HG03565 (cell line): Measurements from ENCODE around the gene TCF3.
"Not testable (repeated sequence)": the region's sequence is repeated elsewhere in the genome, so short reads cannot be mapped to it uniquely, and the experiment has no call there.

Source experiments
- ATAC-seq: cut with Tn5 transposase; IDR thresholded peaks from one replicate; pipeline ENCODE4 v1.9.1; 2021; ENCODE audit warnings: mild to moderate bottlenecking, moderate library complexity; ENCODE audit not compliant: unreplicated experiment

The TCF3 gene

DNA sequence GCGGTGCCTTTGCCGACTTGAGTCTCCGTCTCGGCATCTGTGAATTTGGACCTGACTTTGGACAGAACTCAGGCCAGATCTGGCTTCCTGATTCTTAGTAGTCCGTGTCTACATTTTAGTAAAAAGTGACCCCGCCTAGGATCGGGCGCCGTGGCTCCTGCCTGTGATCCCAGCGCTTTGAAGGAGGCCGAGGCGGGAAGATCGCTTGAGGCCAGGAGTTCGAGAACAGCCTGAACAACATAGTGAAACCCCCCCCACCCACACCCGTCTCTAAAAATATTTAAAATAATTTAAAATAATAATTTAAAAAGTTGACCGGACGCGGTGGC, 849 bp upstream of the TCF3 start:
- ATAC-seq, result no peak

DNA sequence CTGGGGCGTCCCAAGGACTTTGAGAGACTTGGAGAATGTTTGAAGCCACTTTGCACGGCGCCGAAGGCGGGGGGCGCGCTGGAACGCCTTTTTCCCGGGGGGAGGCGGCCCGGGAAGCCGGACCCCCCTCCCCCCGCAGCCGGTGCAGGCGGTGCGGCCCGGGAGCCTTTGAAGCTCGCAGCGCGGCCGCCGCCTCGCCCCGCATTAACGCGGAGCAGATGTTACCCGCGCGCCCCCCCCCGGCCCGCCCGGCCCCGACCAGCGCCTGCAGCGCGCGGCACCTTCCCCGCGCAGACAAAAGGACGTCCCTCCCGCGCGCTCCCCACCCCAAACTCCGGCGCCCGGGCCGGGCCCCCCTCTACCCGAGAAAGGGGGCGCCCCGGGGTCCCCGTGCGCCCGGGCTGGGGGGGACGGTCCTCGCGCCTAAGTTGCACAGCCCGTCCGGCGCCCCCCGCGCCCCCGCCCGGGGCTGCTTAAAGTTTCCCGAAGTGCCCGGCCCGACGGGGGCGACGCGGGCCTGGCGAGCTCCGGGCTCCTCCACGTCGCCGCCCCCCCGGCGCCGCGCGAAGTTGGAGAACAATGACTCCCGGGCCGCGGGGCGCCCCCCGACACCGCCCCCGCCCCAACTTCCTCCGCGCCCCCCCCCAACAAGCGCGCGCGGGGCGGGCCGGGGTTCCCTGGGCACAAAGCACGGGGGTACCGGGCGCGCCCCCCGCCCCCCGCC, 685 bp downstream of the TCF3 start:
- no peak for ATAC-seq

DNA sequence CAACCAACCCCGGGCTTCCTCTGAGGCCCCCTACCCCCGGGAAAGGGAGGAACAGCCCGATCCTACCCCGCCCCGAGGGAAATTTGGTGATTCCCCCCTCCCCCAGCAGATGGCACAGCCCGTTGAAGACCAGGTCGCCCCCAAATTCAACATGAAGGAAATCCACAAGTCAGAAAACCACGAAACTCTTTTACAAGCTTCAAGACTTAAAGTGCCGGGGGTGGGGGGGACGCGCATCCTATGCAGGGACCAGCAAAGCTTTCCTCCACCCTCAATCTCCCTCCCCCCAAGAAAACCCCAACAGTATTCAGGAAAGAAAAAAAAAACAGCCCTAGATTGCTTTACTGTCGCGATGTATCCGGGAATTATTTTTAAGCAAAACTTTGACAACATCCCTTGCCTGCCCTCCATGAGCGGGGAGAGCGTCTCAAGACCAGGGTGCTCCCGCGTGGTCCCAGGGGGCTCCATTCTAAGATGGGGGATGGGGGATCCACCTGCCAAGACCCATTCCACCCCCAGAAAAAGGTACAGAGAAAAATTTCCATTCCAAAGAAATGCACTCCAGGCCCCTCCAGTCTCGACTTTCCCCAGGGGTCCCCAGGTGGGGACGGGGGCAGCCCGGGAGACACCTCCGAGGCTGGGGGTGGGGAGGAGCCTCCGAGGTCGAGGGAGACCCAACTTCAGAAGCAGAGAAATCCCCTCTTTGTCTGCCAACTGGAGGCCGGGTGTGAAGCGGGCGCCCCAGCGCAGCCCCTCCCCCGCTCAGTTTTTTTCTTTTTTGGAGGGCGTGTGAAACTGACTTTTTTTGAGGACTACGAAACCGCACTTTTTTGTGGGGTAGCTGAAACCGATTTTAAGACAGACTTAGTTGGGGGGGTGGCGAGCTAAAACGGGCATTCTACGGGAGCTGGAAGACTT, 1.5 kb downstream of the TCF3 start:
- ATAC-seq, result no peak

DNA sequence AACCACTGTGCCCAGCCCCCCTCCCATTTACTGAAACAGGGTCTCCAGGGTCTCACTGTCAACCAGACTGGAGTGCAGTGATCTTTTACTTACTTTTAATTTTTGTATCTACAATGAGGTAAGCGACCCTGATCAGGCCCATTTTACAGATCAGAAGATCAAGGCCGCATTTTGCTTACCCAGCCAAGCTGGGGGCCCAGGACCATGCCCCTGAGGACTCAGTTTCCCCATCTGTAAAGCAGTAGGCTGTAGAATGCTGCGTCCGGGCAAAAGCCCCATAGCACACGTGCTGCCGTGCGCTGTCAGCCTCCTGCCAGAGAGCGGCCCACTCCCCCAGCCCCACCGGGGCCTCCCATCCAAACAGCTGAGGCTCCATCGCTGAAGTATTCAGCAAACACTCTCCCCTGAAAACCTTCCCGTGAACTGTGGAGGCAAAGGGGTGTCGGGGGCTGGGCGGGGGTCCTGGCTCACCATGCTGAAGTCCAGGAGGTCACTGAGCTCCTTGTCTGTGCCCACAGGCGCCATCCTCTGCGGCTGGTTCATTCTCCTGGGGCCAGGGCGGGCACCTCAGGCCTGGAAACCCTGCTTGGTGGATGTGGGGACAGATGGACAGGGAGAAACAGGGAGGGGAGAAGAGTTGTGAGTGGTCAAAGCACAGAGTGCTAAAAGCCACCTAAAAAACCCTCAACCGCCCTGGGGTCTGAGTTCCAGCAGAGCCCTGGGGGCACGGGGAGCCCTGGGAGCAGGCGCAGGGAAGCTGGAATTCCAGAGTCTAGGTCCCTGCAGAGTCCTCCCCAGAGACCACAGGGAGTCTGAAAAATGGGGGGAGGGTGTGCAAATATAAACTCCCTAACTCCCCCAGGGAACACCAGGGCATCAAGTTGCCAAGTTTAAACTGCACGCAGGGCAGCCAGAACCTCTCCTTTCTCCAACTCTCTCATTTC, 2.4 kb downstream of the TCF3 start:
- no peak for ATAC-seq

DNA sequence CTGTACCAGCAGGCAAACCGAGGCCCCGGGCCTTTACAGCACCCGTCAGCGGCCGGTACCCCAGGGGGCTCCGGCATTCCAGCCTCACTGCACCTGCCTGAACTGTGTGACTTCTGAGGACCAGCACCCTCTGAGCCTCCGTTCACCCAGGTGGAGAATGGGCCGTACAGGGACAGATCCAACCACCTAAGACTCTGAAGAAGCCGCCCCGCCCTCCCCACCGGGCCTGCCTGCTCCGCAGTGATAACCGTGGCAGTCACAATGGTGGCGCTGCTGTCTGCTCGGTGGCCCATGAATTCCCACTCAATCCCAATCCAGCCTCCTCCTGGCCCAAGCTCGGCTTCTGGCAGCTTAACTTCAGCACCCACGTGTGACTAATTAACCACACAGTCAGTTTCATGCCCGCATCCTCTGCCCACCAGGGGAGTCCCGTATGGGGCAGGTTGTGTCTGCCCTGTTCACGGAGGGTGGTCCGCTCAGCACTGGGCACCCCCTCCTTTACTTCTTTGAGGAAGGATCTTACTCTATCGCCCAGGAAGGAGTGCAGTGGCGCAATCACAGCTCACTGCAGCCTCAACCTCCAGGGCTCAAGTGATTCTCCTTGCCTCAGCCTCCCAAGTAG, 3.4 kb downstream of the TCF3 start:
- ATAC-seq, result no peak

DNA sequence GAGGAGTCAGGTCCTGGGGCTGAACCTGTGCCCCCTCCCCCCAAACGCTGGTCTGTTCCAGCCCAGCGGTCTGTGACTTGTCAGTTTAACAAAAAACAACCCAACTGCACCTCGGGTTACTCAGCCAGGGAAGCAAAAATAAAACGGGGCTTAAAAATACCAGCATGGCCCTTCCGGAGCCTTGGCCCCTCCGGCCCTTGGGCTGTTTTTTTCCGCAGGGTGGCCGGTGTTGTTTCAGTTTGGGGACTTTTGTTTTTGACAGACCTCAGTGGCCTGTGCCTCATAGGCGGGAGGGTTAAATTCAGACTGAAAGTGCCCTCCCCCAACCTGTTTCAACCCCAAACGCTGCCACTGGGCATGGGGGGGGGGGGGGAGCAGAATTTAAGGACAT, 4.0 kb downstream of the TCF3 start:
- no peak for ATAC-seq

DNA sequence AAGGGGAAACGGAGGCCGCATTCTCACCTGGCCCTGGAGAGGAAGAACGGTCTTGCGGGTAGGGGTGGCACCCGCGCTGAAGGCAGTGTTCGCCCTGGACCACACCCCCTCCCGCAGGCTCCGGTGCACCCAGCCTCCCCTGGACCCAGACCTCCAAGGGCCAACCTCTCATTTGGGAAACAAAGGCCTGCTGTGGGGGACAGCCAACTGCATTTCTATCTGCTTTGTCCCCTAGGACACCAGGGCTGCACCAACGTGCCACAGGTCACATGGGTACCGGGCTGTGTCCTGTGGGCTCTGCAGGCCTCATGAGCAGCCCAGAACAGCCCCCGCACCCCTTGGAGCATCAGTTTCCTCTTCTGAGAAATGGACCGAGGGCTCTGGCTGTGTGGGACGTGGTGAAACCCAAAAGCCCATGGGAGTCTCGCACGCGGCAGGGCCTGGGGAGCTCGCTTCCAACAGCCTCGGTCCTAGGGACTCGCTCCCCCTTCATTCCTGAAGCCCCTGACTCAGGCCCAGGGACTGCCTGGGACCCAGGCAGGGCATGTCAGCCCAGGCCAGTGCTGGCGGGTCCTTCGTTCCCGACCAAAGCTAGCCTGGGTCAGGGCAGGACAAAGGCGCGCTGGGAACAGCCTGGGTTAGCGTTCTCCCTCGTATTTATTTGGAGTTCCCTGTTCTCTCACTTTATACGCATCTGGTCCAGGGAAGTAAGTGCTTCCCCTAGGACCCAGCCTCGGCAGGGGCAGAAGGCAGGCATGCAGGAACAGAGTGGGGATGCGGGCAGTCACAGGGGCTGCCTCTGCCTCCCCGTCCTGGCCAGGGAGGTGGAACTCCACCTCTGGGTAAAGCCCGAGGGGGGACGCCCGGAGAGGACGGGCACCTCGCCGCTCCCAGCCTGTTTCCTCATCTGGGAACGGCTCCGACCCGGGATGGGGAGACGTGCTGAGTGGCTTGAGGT, 4.6 kb downstream of the TCF3 start:
- no peak for ATAC-seq

DNA sequence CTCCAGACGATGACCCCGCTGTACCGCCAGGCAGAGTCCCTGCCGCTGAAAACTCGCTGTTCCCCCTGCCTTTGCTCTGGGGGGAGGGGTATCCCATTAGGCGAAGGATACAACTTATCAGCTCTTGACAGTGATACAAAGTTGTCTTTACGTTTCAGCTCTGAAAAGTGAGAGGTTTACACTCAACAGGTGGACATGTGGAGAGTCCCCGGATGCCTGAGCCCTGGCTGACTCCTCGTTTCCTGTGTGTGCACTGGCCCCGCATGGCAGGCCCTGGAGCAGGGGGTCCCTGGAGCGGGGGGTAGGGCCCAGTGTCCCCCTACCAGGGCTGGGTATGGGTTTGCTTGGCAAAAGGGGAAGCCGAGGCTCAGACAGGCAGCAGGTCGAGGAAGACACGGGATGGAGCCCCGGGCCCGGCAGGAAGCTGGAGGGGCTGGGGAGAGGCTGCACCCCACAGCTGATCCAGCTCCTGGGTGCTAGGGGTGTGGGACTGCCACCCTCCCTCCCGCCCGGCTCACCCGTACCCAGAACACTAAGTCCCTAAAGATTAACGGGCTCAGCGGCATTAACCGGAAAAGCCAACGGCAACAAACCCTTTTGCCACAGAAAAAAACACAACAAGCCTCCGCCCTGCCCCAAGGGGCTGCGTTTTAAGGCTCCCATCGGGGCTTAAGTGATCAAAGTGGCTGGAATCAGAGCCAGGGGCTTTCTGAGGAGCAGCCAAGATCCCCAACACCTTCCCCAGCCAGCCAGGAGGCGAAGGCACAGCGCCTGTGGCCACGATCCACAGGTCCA, 5.6 kb downstream of the TCF3 start:
- ATAC-seq, result no peak

DNA sequence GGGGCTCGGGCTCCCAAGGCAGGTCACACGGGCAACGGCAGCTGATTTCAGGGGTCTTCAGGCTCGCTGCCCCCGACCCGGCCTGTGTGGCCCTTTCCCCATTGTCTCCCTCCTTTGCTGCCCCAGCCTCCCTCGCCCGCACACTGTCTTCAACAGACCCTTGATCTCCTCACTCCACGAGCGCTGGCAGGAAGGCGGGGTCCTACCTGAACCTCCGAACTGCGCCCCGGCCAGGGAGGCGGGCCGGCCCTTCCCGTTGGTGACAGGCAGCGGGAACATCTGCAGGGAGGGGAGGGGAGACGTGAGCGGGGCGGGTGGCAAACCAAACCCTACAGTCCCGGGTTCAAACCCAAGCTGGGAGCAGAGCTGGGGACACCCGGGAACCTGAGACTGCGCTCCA, 6.3 kb downstream of the TCF3 start:
- ATAC-seq, result no peak

DNA sequence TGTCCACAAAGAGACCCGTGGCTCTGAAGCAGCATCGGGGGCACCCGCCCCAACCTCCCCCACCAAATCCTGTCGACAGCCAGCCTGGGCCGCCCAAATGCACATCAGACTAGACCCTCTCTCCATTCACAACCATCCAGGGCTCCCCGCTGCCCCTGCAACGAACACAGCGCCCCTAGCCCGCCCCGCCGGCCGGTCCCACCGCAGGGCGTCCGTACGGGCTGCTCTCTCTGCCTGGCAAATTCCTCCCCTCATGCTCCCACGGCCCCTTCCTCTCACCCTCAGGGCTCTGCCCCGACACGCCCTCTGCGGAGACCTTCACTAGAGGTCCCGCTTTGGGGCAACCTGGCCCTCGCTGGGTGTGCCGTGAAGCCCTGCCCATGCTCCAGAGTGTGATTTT, 7.1 kb downstream of the TCF3 start:
- no peak for ATAC-seq

DNA sequence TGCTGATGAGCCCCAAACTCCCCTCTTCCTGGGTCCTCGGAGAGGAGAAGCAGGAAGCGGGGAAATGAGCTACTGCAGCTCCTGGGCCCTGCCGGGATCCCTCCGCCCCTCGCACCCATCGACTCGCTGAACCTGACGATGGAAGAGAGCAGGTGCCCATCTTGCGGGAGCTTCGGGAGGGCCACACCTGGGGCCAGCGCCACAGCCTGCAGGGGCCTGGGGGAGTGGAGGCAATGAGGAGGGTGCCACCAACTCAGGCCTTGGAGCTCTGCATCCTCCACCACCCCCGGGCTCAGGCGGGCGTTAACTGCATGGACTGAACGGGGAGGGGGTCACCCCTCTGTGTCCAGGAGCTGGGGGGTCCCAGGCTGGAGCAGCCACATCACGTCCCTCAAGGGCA, 8.3 kb downstream of the TCF3 start:
- ATAC-seq, result no peak

DNA sequence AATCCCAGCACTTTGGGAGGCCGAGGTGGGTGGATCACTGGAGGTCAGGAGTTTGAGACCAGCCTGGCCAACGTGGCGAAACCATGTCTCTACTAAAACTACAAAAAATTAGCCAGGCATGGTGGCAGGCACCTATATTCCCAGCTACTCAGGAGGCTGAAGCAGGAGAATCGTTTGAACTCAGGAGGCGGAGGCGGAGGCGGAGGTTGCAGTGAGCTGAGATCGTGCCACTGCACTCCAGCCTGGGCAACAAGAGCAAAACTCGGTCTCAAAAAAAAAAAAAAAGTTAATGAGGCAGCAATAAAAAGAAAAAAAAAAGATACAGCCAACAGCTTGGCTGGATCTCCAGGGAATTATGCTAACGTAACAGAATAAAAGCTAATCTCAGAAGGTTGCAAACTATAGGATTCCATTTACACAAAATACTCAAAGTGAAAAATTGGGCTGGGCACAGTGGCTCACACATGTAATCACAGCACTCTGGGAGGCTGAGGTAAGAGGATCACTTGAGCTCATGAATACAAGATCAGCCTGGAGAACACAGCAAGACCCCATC, 11.4 kb downstream of the TCF3 start:
- not testable (repeated sequence) for ATAC-seq

DNA sequence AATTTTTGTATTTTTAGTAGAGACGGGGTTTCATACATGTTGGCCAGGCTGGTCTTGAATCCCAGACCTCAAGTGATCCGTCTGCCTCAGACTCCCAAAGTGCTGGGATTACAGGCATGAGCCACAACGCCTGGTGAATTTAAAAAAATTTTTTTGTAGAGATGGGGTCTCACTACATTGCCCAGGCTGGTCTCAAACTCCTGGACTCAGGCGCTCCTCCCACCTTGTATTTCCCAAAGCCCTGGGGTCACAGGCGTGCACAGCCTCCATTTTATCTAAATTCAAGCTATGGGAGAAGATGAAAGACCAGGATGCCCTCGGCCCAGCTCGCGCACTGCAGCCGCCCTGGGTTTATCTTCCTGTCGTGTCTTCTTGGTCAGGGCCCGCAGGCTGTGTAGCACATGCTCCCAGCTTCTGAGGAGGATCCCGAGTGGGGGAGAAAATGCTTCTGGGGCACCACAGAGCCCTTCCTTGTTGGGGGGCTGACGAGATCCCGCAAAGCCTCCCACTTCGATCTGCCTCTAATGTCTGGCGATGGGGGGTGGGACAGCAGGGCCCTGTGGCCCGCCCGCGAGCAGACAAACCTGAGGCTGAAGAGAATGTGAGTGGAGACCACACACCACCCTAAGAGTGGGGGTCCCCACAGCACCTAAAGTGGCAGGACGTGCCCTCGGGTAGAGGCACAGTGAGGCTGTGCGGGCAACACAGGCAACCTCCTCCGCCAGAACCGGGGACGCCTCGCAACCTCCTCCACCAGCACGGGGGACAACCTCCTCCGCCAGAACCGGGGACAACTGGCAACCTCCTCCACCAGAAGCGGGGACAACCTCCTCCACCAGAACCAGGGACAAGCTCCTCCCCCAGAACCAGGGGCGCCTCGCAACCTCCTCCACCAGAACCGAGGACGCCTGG, 15.8 kb downstream of the TCF3 start:
- no peak for ATAC-seq

DNA sequence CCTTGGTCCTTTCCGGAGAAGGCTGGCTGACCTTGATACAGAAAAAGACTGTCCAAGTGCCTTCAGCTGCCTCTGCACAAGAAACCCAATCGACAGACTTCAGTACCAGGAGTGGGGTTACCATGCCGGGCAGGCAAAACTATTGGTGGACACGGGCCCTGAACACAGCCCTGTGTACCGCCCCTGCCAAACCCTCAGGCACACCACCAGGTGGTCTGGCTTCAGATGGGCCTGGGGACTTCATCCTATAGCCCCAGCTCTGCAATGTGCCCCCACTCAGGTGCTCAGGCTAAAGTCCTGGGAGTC, 17.5 kb downstream of the TCF3 start:
- ATAC-seq, result no peak

DNA sequence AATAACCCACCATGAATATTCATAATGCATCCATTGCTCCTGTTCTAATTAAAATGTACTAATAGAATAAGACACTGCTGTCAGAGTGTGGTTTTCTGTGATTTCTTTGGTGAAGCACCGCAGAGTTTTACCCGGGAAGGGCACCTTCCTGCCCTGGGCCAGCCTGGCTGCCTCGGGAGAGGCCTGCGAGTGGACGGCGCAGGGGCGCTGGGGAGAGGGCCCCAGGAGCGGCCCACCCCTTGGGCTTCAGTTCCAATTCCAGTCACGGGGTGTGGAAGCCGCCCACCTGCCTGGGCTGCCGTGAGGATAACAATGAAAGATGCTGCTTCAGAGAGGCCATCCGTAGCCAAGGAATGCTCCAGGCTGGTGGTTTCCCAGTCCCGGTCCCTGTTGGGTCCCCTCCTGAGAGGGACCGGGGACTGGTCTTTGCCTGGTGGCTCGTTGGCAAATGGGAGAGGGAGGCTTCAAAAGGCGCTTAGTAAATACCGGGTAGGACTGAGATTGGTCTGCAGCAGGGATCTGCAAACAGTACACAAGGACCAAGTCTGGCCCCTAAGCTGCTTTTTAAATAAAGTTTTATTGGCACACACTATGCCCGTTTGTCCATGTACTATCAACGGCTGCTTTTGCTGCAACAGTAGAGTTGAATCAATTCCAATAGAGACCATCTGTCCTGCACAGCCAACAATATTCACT, 18.0 kb downstream of the TCF3 start:
- ATAC-seq, result no peak

DNA sequence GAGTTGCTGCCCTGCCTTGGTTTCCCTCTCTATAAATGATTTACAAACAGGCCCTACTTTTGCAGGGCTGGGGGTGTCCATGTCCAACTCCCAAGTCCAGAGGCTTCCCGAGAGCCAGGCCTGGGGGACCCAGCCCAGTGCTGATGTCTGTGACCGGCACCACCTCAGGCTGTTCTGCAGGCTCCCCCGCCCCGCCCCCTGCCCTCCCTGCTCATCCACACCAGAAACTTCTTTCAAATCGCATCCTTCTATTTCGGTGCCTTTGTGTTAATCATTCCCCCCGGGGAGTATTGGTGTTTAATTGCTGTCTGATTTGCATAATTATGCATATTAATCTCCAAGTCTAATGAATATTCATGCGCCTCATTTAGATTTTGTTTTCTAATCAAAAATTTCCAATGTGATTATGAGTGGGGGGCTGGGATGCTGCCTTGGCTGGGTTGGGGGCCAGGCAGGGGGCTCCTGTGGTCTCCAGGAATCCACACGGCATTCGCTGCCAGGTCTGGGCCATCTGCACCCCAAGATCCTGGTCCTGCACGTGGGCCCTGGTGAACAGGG, 19.1 kb downstream of the TCF3 start:
- no peak for ATAC-seq
